Astrocyte (in vitro differentiated cells and primary cell): ENCODE results near the gene INCA1.

Experiments
- EZH2 ChIP-seq: IDR thresholded peaks from 2 replicates; pipeline ENCODE4 v1.6.1; 2012; ENCODE audit warnings: mild to moderate bottlenecking, low read length, inconsistent platforms; ENCODE audit not compliant: insufficient read depth
- TF ChIP-seq, protein P1 (sequence below): IDR thresholded peaks from 2 replicates; pipeline ENCODE4 v1.5.1; 2011; ENCODE audit warnings: low read depth, mild to moderate bottlenecking, inconsistent platforms, low read length, moderate library complexity; ENCODE audit not compliant: insufficient read depth

GRCh38 chr17:4978726-4979125 lies 18.6 kb downstream of the INCA1 start:
- TF ChIP-seq, protein P1, sequence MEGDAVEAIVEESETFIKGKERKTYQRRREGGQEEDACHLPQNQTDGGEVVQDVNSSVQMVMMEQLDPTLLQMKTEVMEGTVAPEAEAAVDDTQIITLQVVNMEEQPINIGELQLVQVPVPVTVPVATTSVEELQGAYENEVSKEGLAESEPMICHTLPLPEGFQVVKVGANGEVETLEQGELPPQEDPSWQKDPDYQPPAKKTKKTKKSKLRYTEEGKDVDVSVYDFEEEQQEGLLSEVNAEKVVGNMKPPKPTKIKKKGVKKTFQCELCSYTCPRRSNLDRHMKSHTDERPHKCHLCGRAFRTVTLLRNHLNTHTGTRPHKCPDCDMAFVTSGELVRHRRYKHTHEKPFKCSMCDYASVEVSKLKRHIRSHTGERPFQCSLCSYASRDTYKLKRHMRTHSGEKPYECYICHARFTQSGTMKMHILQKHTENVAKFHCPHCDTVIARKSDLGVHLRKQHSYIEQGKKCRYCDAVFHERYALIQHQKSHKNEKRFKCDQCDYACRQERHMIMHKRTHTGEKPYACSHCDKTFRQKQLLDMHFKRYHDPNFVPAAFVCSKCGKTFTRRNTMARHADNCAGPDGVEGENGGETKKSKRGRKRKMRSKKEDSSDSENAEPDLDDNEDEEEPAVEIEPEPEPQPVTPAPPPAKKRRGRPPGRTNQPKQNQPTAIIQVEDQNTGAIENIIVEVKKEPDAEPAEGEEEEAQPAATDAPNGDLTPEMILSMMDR, result no peak
- no peak for TF ChIP-seq EZH2
